Measurements from ENCODE around the gene PTPRM. TPM values are rescaled to one million over a fixed set of nuclear protein-coding genes. Genes with fewer than 3 reads are reported as not detected.

PTPRM gene
- polyA plus RNA-seq, 4 donors = 2.2 to 31.4 (median 18.1) TPM

DNA sequence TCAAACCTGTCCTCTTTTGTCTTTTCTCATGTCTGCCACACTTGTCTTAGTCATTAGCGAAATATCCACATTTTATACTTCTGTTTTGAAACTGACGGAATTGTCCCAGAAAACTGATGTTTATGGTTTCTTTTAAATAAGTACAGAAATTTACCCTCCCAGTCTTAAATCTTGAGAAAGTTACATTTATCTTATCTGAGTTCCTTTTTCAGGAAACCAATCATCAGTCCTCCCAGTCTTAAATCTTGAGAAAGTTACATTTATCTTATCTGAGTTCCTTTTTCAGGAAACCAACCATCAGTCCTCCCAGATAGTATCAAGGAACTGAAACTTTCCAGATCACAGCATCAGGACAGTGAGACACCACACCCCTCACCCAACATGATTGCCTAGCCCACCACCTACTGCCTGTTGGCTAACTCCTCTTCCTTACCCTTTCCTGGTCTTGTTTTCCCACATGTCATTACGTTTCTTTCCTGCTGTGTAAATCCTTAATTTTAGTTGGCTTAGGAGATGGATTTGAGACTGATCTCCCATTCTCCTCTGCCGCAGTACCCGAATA is 247.7 kb downstream of the PTPRM start:
- no peaks in the 10 kb centered on the region for H3K4me1 ChIP-seq (ENCODE audit: control insufficient read depth in 3 of 3, insufficient read depth in 2 of 3, low read depth in 1 of 3, low read length in 2 of 3)
- no peaks in the 10 kb centered on the region for H3K27me3 ChIP-seq (ENCODE audit: control insufficient read depth in 3 of 3, insufficient read depth in 3 of 3, low read length in 3 of 3)
- 91 to 96% (median 95%) methylated on average over 5 of the region's 5 CpGs for WGBS, 3 donors
- peaks cover 0 to 15% of the 10 kb centered on the region in 2 donors for H3K9me3 ChIP-seq (ENCODE audit: control insufficient read depth in 2 of 2, insufficient read depth in 1 of 2, low read depth in 1 of 2, low read length in 1 of 2)
- no peak overlapping the region for H3K27ac ChIP-seq (ENCODE audit: low read depth in 1 of 3, low read length in 2 of 3)
- DNase-seq (no peak), FAIRE-seq (no peak)
- H3K4me3 ChIP-seq (ENCODE audit: low read depth in 1 of 3, low read length in 3 of 3) = no peak overlapping the region
- peaks cover 0 to 3% (median 0%) of the 10 kb centered on the region in 3 donors for H3K36me3 ChIP-seq (ENCODE audit: control insufficient read depth in 3 of 3, insufficient read depth in 2 of 3, low read depth in 1 of 3, low read length in 3 of 3)

DNA sequence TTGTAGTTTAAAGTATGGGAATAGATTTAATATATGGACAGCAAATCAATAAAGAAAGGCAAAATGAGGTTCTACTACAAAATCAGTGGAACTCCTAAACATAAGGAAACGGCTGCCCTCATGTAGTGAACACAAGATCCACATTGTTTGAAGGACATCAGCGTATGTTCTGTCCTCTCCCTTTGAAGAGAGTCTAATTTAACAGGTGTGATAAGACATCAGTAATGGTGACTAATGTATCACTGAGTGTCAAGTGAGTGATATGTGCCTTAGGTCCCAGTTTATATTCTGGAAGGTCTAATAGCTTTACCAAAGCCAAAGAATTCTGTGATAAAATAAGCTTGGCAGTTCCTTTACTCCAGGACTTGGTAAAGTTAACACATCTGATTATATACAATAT is 248.7 kb downstream of the PTPRM start:
- peaks cover 0 to 3% (median 0%) of the 10 kb centered on the region in 3 donors for H3K36me3 ChIP-seq (ENCODE audit: control insufficient read depth in 3 of 3, insufficient read depth in 2 of 3, low read depth in 1 of 3, low read length in 3 of 3)
- DNase-seq = no peak
- no peak for FAIRE-seq
- H3K4me3 ChIP-seq (ENCODE audit: low read depth in 1 of 3, low read length in 3 of 3) = no peak overlapping the region
- no peaks in the 10 kb centered on the region for H3K27me3 ChIP-seq (ENCODE audit: control insufficient read depth in 3 of 3, insufficient read depth in 3 of 3, low read length in 3 of 3)
- H3K4me1 ChIP-seq (ENCODE audit: control insufficient read depth in 3 of 3, insufficient read depth in 2 of 3, low read depth in 1 of 3, low read length in 2 of 3) = no peaks in the 10 kb centered on the region
- peaks cover 0 to 15% of the 10 kb centered on the region in 2 donors for H3K9me3 ChIP-seq (ENCODE audit: control insufficient read depth in 2 of 2, insufficient read depth in 1 of 2, low read depth in 1 of 2, low read length in 1 of 2)
- 85 to 92% (median 86%) methylated on average over 2 of the region's 2 CpGs for WGBS, 3 donors
- no peak overlapping the region for H3K27ac ChIP-seq (ENCODE audit: low read depth in 1 of 3, low read length in 2 of 3)

DNA sequence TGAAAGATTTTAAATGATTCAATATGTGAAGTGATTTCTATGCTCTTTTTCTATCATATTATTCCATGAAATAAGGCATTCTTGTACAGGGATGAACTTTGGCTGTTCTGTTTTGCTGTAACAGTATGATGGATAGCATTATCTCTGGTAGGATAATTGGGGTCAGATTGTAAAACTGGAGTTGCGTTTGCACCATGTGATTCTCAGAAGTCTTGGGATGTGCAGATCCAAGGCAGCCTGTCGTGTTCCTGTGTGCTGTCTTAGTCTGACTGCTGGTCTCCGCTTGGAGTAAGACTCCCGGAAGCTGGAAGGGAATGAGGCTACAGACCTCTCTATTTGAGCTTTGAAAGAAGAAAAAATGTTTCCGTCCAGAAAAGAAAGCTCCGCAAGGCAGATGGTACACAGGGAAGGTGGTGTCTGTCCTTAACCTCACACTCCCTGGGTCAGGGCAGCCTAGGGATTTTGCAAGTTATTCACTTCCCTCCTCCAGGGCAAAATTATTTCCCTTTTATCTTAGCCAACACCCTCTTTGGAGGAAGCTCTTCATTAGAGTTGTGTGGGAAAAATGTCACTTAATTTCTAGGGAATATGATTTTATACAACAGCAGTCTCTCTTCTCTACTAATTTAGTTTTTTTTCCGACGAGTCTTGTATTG is 250.6 kb downstream of the PTPRM start:
- Histone ChIP-seq H3K36me3 (ENCODE audit: control insufficient read depth in 3 of 3, insufficient read depth in 2 of 3, low read depth in 1 of 3, low read length in 3 of 3) (peaks cover 0 to 3% (median 0%) of the 10 kb centered on the region in 3 donors), H3K9me3 (ENCODE audit: control insufficient read depth in 2 of 2, insufficient read depth in 1 of 2, low read depth in 1 of 2, low read length in 1 of 2) (peaks cover 0 to 15% of the 10 kb centered on the region in 2 donors), H3K27ac (ENCODE audit: low read depth in 1 of 3, low read length in 2 of 3) (peak overlapping the region in 1 of 3 donors; percentile 36), H3K27me3 (ENCODE audit: control insufficient read depth in 3 of 3, insufficient read depth in 3 of 3, low read length in 3 of 3) (no peaks in the 10 kb centered on the region), H3K4me3 (ENCODE audit: low read depth in 1 of 3, low read length in 3 of 3) (no peak overlapping the region), H3K4me1 (ENCODE audit: control insufficient read depth in 3 of 3, insufficient read depth in 2 of 3, low read depth in 1 of 3, low read length in 2 of 3) (no peaks in the 10 kb centered on the region)
- WGBS, 3 donors = 61 to 77% (median 74%) methylated on average over 8 of the region's 8 CpGs
- FAIRE-seq (no peak), DNase-seq (peak in 1 of 2 donors; percentile 69)

DNA sequence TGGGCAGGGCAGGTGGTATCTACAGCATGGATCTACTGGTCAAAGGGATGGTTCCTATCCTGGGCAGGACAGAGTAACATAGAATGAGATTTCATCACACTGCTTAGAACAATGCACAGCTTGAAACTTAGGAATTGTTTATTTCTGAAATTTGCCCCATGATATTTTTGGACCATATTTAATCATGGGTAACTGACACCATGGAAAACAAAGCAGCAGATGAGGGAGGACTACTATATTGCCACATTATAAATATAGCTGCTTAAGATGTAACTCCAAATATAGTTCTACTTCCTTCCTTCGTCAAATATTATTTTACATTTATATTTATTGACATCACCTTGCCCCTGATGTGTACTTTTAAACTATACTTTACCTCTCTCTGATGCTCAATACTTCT is 254.7 kb downstream of the PTPRM start:
- Histone ChIP-seq H3K4me3 (ENCODE audit: low read depth in 1 of 3, low read length in 3 of 3) (no peak overlapping the region), H3K4me1 (ENCODE audit: control insufficient read depth in 3 of 3, insufficient read depth in 2 of 3, low read depth in 1 of 3, low read length in 2 of 3) (no peaks in the 10 kb centered on the region), H3K36me3 (ENCODE audit: control insufficient read depth in 3 of 3, insufficient read depth in 2 of 3, low read depth in 1 of 3, low read length in 3 of 3) (peaks cover 0 to 3% (median 0%) of the 10 kb centered on the region in 3 donors), H3K9me3 (ENCODE audit: control insufficient read depth in 2 of 2, insufficient read depth in 1 of 2, low read depth in 1 of 2, low read length in 1 of 2) (no peaks in the 10 kb centered on the region), H3K27me3 (ENCODE audit: control insufficient read depth in 3 of 3, insufficient read depth in 3 of 3, low read length in 3 of 3) (no peaks in the 10 kb centered on the region), H3K27ac (ENCODE audit: low read depth in 1 of 3, low read length in 2 of 3) (no peak overlapping the region)
- DNase-seq = no peak
- no peak for FAIRE-seq
- WGBS, 3 donors = 83 to 95% (median 86%) methylated on average over 1 of the region's 1 CpG

DNA sequence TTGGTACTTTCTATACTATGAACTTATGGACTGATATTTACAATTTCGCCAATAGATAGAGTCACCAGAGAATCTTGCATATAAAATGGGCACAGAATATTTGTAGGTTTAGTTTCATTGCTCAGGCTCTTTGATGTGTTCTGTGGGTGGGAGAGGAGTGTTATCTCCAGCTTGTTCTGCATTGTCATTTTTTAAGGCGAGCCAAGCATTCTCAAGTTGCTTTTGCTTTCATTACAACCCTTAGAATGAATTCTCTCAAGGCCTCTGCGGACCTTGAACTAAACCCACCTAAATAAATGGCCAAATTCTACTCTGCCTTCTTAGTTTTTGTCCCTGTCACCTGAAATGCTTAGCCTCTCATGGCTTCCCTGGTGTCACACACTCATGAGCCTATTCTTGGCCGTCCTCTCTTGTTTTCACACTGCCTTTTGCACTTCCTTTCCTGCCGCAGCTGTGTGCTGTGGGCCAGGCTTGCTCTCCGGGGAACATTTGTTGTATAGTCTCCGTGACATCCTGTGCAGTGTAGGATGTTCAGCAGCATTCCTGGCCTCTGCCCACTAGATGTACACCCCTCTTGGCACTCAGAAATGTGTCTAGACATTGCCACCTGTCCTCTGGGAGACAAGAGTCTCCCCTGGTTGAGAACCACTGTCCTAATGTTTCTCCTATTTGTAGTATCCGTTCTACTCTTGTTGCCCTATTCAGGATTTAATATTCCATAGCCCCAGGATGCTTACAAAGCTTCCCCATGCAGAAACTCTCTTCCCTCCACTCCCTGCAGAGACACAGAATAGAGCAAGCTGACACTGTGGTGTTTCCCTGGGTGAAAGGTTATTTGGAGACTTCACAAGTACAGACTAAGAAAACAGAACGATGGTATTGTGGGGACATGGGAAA is 255.6 kb downstream of the PTPRM start:
- H3K27ac ChIP-seq (ENCODE audit: low read depth in 1 of 3, low read length in 2 of 3) = peak overlapping the region in 1 of 3 donors; percentile 15
- no peaks in the 10 kb centered on the region for H3K27me3 ChIP-seq (ENCODE audit: control insufficient read depth in 3 of 3, insufficient read depth in 3 of 3, low read length in 3 of 3)
- 48 to 64% (median 60%) methylated on average over 9 of the region's 9 CpGs for WGBS, 3 donors
- H3K4me1 ChIP-seq (ENCODE audit: control insufficient read depth in 3 of 3, insufficient read depth in 2 of 3, low read depth in 1 of 3, low read length in 2 of 3) = no peaks in the 10 kb centered on the region
- DNase-seq (no peak), FAIRE-seq (no peak)
- no peak overlapping the region for H3K4me3 ChIP-seq (ENCODE audit: low read depth in 1 of 3, low read length in 3 of 3)
- no peaks in the 10 kb centered on the region for H3K9me3 ChIP-seq (ENCODE audit: control insufficient read depth in 2 of 2, insufficient read depth in 1 of 2, low read depth in 1 of 2, low read length in 1 of 2)
- peaks cover 0 to 3% (median 0%) of the 10 kb centered on the region in 3 donors for H3K36me3 ChIP-seq (ENCODE audit: control insufficient read depth in 3 of 3, insufficient read depth in 2 of 3, low read depth in 1 of 3, low read length in 3 of 3)

DNA sequence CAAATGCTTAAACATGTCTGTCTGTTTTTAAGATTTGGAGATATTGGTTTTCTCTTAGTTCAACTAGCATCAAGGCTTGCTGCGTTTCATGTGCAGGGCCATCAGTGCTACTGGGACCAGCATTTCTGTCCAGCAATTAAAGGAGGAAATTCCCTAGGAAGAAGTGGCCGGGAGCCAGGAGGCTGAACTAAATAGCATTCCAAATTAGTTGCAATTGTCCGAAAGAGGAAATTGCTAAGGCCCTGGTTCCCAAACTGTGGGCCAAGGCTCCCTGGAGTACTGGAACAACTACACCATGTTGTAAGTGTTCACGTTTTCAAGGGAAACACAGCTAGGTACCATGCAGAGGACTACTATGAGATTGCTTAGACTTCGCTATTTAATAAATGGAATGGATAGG is 257.9 kb downstream of the PTPRM start:
- H3K9me3 ChIP-seq (ENCODE audit: control insufficient read depth in 2 of 2, insufficient read depth in 1 of 2, low read depth in 1 of 2, low read length in 1 of 2) = no peaks in the 10 kb centered on the region
- 72 to 81% (median 79%) methylated on average over 5 of the region's 5 CpGs for WGBS, 3 donors
- no peak for FAIRE-seq
- H3K36me3 ChIP-seq (ENCODE audit: control insufficient read depth in 3 of 3, insufficient read depth in 2 of 3, low read depth in 1 of 3, low read length in 3 of 3) = no peaks in the 10 kb centered on the region
- H3K4me1 ChIP-seq (ENCODE audit: control insufficient read depth in 3 of 3, insufficient read depth in 2 of 3, low read depth in 1 of 3, low read length in 2 of 3) = no peaks in the 10 kb centered on the region
- DNase-seq = no peak
- H3K27ac ChIP-seq (ENCODE audit: low read depth in 1 of 3, low read length in 2 of 3) = no peak overlapping the region
- H3K4me3 ChIP-seq (ENCODE audit: low read depth in 1 of 3, low read length in 3 of 3) = no peak overlapping the region
- no peaks in the 10 kb centered on the region for H3K27me3 ChIP-seq (ENCODE audit: control insufficient read depth in 3 of 3, insufficient read depth in 3 of 3, low read length in 3 of 3)

DNA sequence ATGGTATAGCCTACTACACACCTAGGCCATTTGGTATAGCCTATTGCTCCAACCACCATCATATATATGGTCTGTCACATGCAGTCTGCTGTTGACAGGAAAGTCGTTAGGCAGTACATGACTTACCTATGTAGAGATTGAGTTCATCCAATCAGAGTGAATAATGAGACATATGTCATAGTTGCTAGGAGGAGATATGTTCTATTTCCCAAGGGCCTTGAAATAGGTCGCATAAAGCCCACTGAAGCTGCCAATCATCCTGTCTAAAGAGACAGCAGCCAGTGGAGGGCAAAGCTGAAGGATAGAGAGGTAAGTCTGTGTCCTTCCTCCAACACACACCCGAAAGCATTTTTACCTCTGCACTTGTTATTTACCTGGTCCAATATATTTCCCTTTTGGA is 263.4 kb downstream of the PTPRM start:
- H3K27ac ChIP-seq (ENCODE audit: low read depth in 1 of 3, low read length in 2 of 3) = no peak overlapping the region
- no peaks in the 10 kb centered on the region for H3K36me3 ChIP-seq (ENCODE audit: control insufficient read depth in 3 of 3, insufficient read depth in 2 of 3, low read depth in 1 of 3, low read length in 3 of 3)
- no peaks in the 10 kb centered on the region for H3K27me3 ChIP-seq (ENCODE audit: control insufficient read depth in 3 of 3, insufficient read depth in 3 of 3, low read length in 3 of 3)
- DNase-seq (peak in 1 of 2 donors; percentile 16), FAIRE-seq (no peak)
- no peak overlapping the region for H3K4me3 ChIP-seq (ENCODE audit: low read depth in 1 of 3, low read length in 3 of 3)
- H3K4me1 ChIP-seq (ENCODE audit: control insufficient read depth in 3 of 3, insufficient read depth in 2 of 3, low read depth in 1 of 3, low read length in 2 of 3) = no peaks in the 10 kb centered on the region
- WGBS, 3 donors = 59 to 76% (median 72%) methylated on average over 3 of the region's 3 CpGs
- no peaks in the 10 kb centered on the region for H3K9me3 ChIP-seq (ENCODE audit: control insufficient read depth in 2 of 2, insufficient read depth in 1 of 2, low read depth in 1 of 2, low read length in 1 of 2)

DNA sequence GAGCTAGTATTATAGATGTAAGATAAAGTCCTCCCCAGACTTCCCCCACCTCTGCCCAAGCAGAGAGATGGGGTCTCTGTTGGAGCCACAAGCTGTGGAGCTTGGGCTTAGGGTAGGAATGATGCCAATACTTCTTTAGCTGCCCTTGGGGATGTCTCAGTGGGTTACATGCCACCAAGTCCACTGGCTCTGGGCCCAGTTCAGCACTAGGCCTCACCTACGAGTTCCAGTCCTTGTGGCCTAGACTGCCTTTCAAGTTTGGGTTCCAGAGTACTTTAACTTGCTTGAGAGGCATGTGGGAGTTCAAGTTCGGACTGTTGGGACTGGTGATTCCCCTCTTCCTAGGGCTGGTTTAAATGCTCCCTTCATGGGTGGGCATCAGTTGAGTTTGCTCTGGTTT is 272.4 kb downstream of the PTPRM start:
- Histone ChIP-seq H3K4me1 (ENCODE audit: control insufficient read depth in 3 of 3, insufficient read depth in 2 of 3, low read depth in 1 of 3, low read length in 2 of 3) (no peaks in the 10 kb centered on the region), H3K27ac (ENCODE audit: low read depth in 1 of 3, low read length in 2 of 3) (no peak overlapping the region), H3K4me3 (ENCODE audit: low read depth in 1 of 3, low read length in 3 of 3) (no peak overlapping the region), H3K9me3 (ENCODE audit: control insufficient read depth in 2 of 2, insufficient read depth in 1 of 2, low read depth in 1 of 2, low read length in 1 of 2) (peaks cover 0 to 9% of the 10 kb centered on the region in 2 donors), H3K36me3 (ENCODE audit: control insufficient read depth in 3 of 3, insufficient read depth in 2 of 3, low read depth in 1 of 3, low read length in 3 of 3) (no peaks in the 10 kb centered on the region), H3K27me3 (ENCODE audit: control insufficient read depth in 3 of 3, insufficient read depth in 3 of 3, low read length in 3 of 3) (no peaks in the 10 kb centered on the region)
- no peak for FAIRE-seq
- 78 to 84% (median 83%) methylated on average over 2 of the region's 2 CpGs for WGBS, 3 donors
- no peak for DNase-seq
